ENCODE results near the gene TADA2B. TPM values are rescaled to one million over a fixed set of nuclear protein-coding genes. Genes with fewer than 3 reads are reported as not detected.
"Not testable (repeated sequence)": the region's sequence is repeated elsewhere in the genome, so short reads cannot be mapped to it uniquely, and the experiment has no call there.

Gene TADA2B
- total and polyA plus RNA-seq, 2 donors: 8.8 to 15.2 TPM

- H3K4me3 ChIP-seq (ENCODE audit: low read length in 2 of 2): no peak overlapping the region
- 87% methylated on average over 25 of the region's 25 CpGs for WGBS
- H3K27me3 ChIP-seq (ENCODE audit: control insufficient read depth in 2 of 2, insufficient read depth in 1 of 2, low read length in 1 of 2): peaks cover 0 to 23% of the 10 kb centered on the region in 2 donors
- no peaks in the 10 kb centered on the region for H3K36me3 ChIP-seq (ENCODE audit: control insufficient read depth in 2 of 2, insufficient read depth in 2 of 2, low read length in 1 of 2)
- H3K4me1 ChIP-seq (ENCODE audit: control insufficient read depth in 2 of 2, insufficient read depth in 2 of 2, low read length in 2 of 2): no peaks in the 10 kb centered on the region
- H3K27ac ChIP-seq (ENCODE audit: low read depth in 1 of 2, low read length in 1 of 2): peak overlapping the region in 1 of 2 donors; percentile 26
- no peak for DNase-seq (ENCODE audit: low read depth in 6 of 9, low spot score in 9 of 9)
- H3K9me3 ChIP-seq (ENCODE audit: control insufficient read depth in 2 of 2, insufficient read depth in 1 of 2, low read length in 1 of 2): no peaks in the 10 kb centered on the region
Measured at GRCh38 chr4:7075962-7076695, 33.0 kb downstream of the TADA2B start.

GRCh38 chr4:7076696-7077082 is 33.5 kb downstream of the TADA2B start:
- WGBS: 60% methylated on average over 6 of the region's 6 CpGs
- DNase-seq (ENCODE audit: low read depth in 6 of 9, low spot score in 9 of 9): no peak
- H3K9me3 ChIP-seq (ENCODE audit: control insufficient read depth in 2 of 2, insufficient read depth in 1 of 2, low read length in 1 of 2): no peaks in the 10 kb centered on the region
- no peak overlapping the region for H3K4me3 ChIP-seq (ENCODE audit: low read length in 2 of 2)
- no peaks in the 10 kb centered on the region for H3K4me1 ChIP-seq (ENCODE audit: control insufficient read depth in 2 of 2, insufficient read depth in 2 of 2, low read length in 2 of 2)
- H3K27ac ChIP-seq (ENCODE audit: low read depth in 1 of 2, low read length in 1 of 2): no peak overlapping the region
- no peaks in the 10 kb centered on the region for H3K36me3 ChIP-seq (ENCODE audit: control insufficient read depth in 2 of 2, insufficient read depth in 2 of 2, low read length in 1 of 2)
- peaks cover 0 to 18% of the 10 kb centered on the region in 2 donors for H3K27me3 ChIP-seq (ENCODE audit: control insufficient read depth in 2 of 2, insufficient read depth in 1 of 2, low read length in 1 of 2)

- H3K27ac ChIP-seq (ENCODE audit: low read depth in 1 of 2, low read length in 1 of 2): no peak overlapping the region
- no peak overlapping the region for H3K4me3 ChIP-seq (ENCODE audit: low read length in 2 of 2)
- H3K9me3 ChIP-seq (ENCODE audit: control insufficient read depth in 2 of 2, insufficient read depth in 1 of 2, low read length in 1 of 2): no peaks in the 10 kb centered on the region
- H3K4me1 ChIP-seq (ENCODE audit: control insufficient read depth in 2 of 2, insufficient read depth in 2 of 2, low read length in 2 of 2): peaks cover 0 to 4% of the 10 kb centered on the region in 2 donors
- H3K36me3 ChIP-seq (ENCODE audit: control insufficient read depth in 2 of 2, insufficient read depth in 2 of 2, low read length in 1 of 2): no peaks in the 10 kb centered on the region
- peaks cover 0 to 20% of the 10 kb centered on the region in 2 donors for H3K27me3 ChIP-seq (ENCODE audit: control insufficient read depth in 2 of 2, insufficient read depth in 1 of 2, low read length in 1 of 2)
- 94% methylated on average over 12 of the region's 12 CpGs for WGBS
- no peak for DNase-seq (ENCODE audit: low read depth in 6 of 9, low spot score in 9 of 9)
Measured at GRCh38 chr4:7077371-7077770, 34.2 kb downstream of the TADA2B start.

GRCh38 chr4:7078025-7078424 is 34.9 kb downstream of the TADA2B start:
- Histone ChIP-seq H3K9me3 (ENCODE audit: control insufficient read depth in 2 of 2, insufficient read depth in 1 of 2, low read length in 1 of 2) (no peaks in the 10 kb centered on the region), H3K27ac (ENCODE audit: low read depth in 1 of 2, low read length in 1 of 2) (no peak overlapping the region), H3K4me1 (ENCODE audit: control insufficient read depth in 2 of 2, insufficient read depth in 2 of 2, low read length in 2 of 2) (peaks cover 0 to 4% of the 10 kb centered on the region in 2 donors), H3K4me3 (ENCODE audit: low read length in 2 of 2) (no peak overlapping the region), H3K36me3 (ENCODE audit: control insufficient read depth in 2 of 2, insufficient read depth in 2 of 2, low read length in 1 of 2) (no peaks in the 10 kb centered on the region), H3K27me3 (ENCODE audit: control insufficient read depth in 2 of 2, insufficient read depth in 1 of 2, low read length in 1 of 2) (peaks cover 0 to 21% of the 10 kb centered on the region in 2 donors)
- DNase-seq (ENCODE audit: low read depth in 6 of 9, low spot score in 9 of 9): no peak
- 90% methylated on average over 5 of the region's 5 CpGs for WGBS

- H3K4me1 ChIP-seq (ENCODE audit: control insufficient read depth in 2 of 2, insufficient read depth in 2 of 2, low read length in 2 of 2); H3K4me3 ChIP-seq (ENCODE audit: low read length in 2 of 2); H3K27ac ChIP-seq (ENCODE audit: low read depth in 1 of 2, low read length in 1 of 2); H3K36me3 ChIP-seq (ENCODE audit: control insufficient read depth in 2 of 2, insufficient read depth in 2 of 2, low read length in 1 of 2); DNase-seq (ENCODE audit: low read depth in 6 of 9, low spot score in 9 of 9); H3K9me3 ChIP-seq (ENCODE audit: control insufficient read depth in 2 of 2, insufficient read depth in 1 of 2, low read length in 1 of 2): not testable (repeated sequence)
- peaks cover 0 to 27% of the 10 kb centered on the region in 2 donors for H3K27me3 ChIP-seq (ENCODE audit: control insufficient read depth in 2 of 2, insufficient read depth in 1 of 2, low read length in 1 of 2)
Measured at GRCh38 chr4:7079483-7079882, 36.3 kb downstream of the TADA2B start.

GRCh38 chr4:7079909-7080308 is 36.7 kb downstream of the TADA2B start:
- not testable (repeated sequence) for H3K27ac ChIP-seq (ENCODE audit: low read depth in 1 of 2, low read length in 1 of 2); DNase-seq (ENCODE audit: low read depth in 6 of 9, low spot score in 9 of 9); H3K4me3 ChIP-seq (ENCODE audit: low read length in 2 of 2); H3K9me3 ChIP-seq (ENCODE audit: control insufficient read depth in 2 of 2, insufficient read depth in 1 of 2, low read length in 1 of 2); H3K36me3 ChIP-seq (ENCODE audit: control insufficient read depth in 2 of 2, insufficient read depth in 2 of 2, low read length in 1 of 2); H3K4me1 ChIP-seq (ENCODE audit: control insufficient read depth in 2 of 2, insufficient read depth in 2 of 2, low read length in 2 of 2)
- 74% methylated on average over 2 of the region's 2 CpGs for WGBS
- H3K27me3 ChIP-seq (ENCODE audit: control insufficient read depth in 2 of 2, insufficient read depth in 1 of 2, low read length in 1 of 2): peaks cover 0 to 27% of the 10 kb centered on the region in 2 donors

- peaks cover 0 to 4% of the 10 kb centered on the region in 2 donors for H3K4me1 ChIP-seq (ENCODE audit: control insufficient read depth in 2 of 2, insufficient read depth in 2 of 2, low read length in 2 of 2)
- H3K36me3 ChIP-seq (ENCODE audit: control insufficient read depth in 2 of 2, insufficient read depth in 2 of 2, low read length in 1 of 2): no peaks in the 10 kb centered on the region
- no peak overlapping the region for H3K27ac ChIP-seq (ENCODE audit: low read depth in 1 of 2, low read length in 1 of 2)
- H3K4me3 ChIP-seq (ENCODE audit: low read length in 2 of 2): no peak overlapping the region
- WGBS: 79% methylated on average over 9 of the region's 9 CpGs
- H3K27me3 ChIP-seq (ENCODE audit: control insufficient read depth in 2 of 2, insufficient read depth in 1 of 2, low read length in 1 of 2): peaks cover 0 to 22% of the 10 kb centered on the region in 2 donors
- no peak for DNase-seq (ENCODE audit: low read depth in 6 of 9, low spot score in 9 of 9)
- H3K9me3 ChIP-seq (ENCODE audit: control insufficient read depth in 2 of 2, insufficient read depth in 1 of 2, low read length in 1 of 2): no peaks in the 10 kb centered on the region
Measured at GRCh38 chr4:7083597-7084563, 40.7 kb downstream of the TADA2B start.

- WGBS: 63% methylated on average over 9 of the region's 9 CpGs
- H3K4me3 ChIP-seq (ENCODE audit: low read length in 2 of 2); H3K4me1 ChIP-seq (ENCODE audit: control insufficient read depth in 2 of 2, insufficient read depth in 2 of 2, low read length in 2 of 2); H3K27ac ChIP-seq (ENCODE audit: low read depth in 1 of 2, low read length in 1 of 2); H3K9me3 ChIP-seq (ENCODE audit: control insufficient read depth in 2 of 2, insufficient read depth in 1 of 2, low read length in 1 of 2); H3K36me3 ChIP-seq (ENCODE audit: control insufficient read depth in 2 of 2, insufficient read depth in 2 of 2, low read length in 1 of 2); DNase-seq (ENCODE audit: low read depth in 6 of 9, low spot score in 9 of 9): not testable (repeated sequence)
- H3K27me3 ChIP-seq (ENCODE audit: control insufficient read depth in 2 of 2, insufficient read depth in 1 of 2, low read length in 1 of 2): peaks cover 0 to 24% of the 10 kb centered on the region in 2 donors
Measured at GRCh38 chr4:7084564-7084961, 41.4 kb downstream of the TADA2B start.

GRCh38 chr4:7086384-7086783 is 43.2 kb downstream of the TADA2B start:
- WGBS: 26% methylated on average over 1 of the region's 1 CpG
- DNase-seq (ENCODE audit: low read depth in 6 of 9, low spot score in 9 of 9): no peak
- Histone ChIP-seq H3K36me3 (ENCODE audit: control insufficient read depth in 2 of 2, insufficient read depth in 2 of 2, low read length in 1 of 2) (no peaks in the 10 kb centered on the region), H3K9me3 (ENCODE audit: control insufficient read depth in 2 of 2, insufficient read depth in 1 of 2, low read length in 1 of 2) (no peaks in the 10 kb centered on the region), H3K4me3 (ENCODE audit: low read length in 2 of 2) (no peak overlapping the region), H3K27me3 (ENCODE audit: control insufficient read depth in 2 of 2, insufficient read depth in 1 of 2, low read length in 1 of 2) (peaks cover 0 to 26% of the 10 kb centered on the region in 2 donors), H3K4me1 (ENCODE audit: control insufficient read depth in 2 of 2, insufficient read depth in 2 of 2, low read length in 2 of 2) (peaks cover 0 to 4% of the 10 kb centered on the region in 2 donors), H3K27ac (ENCODE audit: low read depth in 1 of 2, low read length in 1 of 2) (no peak overlapping the region)
